ENCODE measurements around the gene DENND5A.

Gene DENND5A

GRCh38 chr11:9096427-9096826 lies 168.7 kb downstream of the DENND5A start:
- DNase-seq (ENCODE audit: low spot score), result no peak

- DNase-seq (ENCODE audit: low spot score), result no peak
Measured at GRCh38 chr11:9095421-9095820, 169.7 kb downstream of the DENND5A start.

GRCh38 chr11:9094420-9094819 lies 170.7 kb downstream of the DENND5A start:
- no peak for DNase-seq (ENCODE audit: low spot score)

- DNase-seq (ENCODE audit: low spot score), result no peak
Measured at GRCh38 chr11:9092853-9093778, 172.0 kb downstream of the DENND5A start.

GRCh38 chr11:9092072-9092471 lies 173.1 kb downstream of the DENND5A start:
- DNase-seq (ENCODE audit: low spot score), result no peak

GRCh38 chr11:9091044-9091922 lies 173.9 kb downstream of the DENND5A start, which contains the start of gene SCUBE2:
SCUBE2 (minus strand) TSS chr11:9091599; CDS start chr11:9091528, 71 bp downstream.
- DNase-seq (ENCODE audit: low spot score), result peak; percentile 45

GRCh38 chr11:9090488-9091043 lies 174.6 kb downstream of the DENND5A start:
- DNase-seq (ENCODE audit: low spot score), result peak; percentile 28

GRCh38 chr11:9089636-9090035 lies 175.5 kb downstream of the DENND5A start:
- DNase-seq (ENCODE audit: low spot score), result no peak

GRCh38 chr11:9089061-9089460 lies 176.1 kb downstream of the DENND5A start:
- DNase-seq (ENCODE audit: low spot score), result no peak
